MM.1S (cell line): Measurements from ENCODE around the gene HRH3.

Experiments used
- DNase-seq: peaks from one replicate; pipeline ENCODE4 v3.0.0-alpha.2; 2015
- H2AFZ ChIP-seq: fragments of 300-600 bp; sonication (generic); 2 replicates; pipeline ENCODE4 v1.6.0; 2016; ENCODE audit warnings: antibody characterized with exemption, low read length
- H3F3A ChIP-seq: fragments of 300-600 bp; sonication (generic); 2 replicates; pipeline ENCODE4 v1.6.1; 2016; ENCODE audit warnings: mild to moderate bottlenecking, antibody characterized with exemption, low read length, moderate library complexity, mixed read lengths; ENCODE audit not compliant: insufficient read depth
- H3K27ac ChIP-seq: fragments of 300-600 bp; sonication (generic); 2 replicates; pipeline ENCODE4 v1.5.1; 2016; ENCODE audit warnings: mild to moderate bottlenecking, low read length
- H3K27me3 ChIP-seq: fragments of 300-600 bp; sonication (generic); replicated peaks from 2 replicates; pipeline ENCODE4 v1.6.0; 2016; ENCODE audit warnings: low read length; ENCODE audit not compliant: insufficient read depth
- H3K36me3 ChIP-seq: fragments of 300-600 bp; sonication (generic); replicated peaks from 2 replicates; pipeline ENCODE4 v1.6.1; 2016; ENCODE audit warnings: mild to moderate bottlenecking, low read length, mixed read lengths; ENCODE audit not compliant: insufficient read depth
- H3K4me1 ChIP-seq: fragments of 300-600 bp; sonication (generic); 2 replicates; pipeline ENCODE4 v1.6.1; 2016; ENCODE audit warnings: low read length, mixed read lengths
- H3K4me2 ChIP-seq: fragments of 300-600 bp; sonication (generic); 2 replicates; pipeline ENCODE4 v1.6.0; 2016; ENCODE audit warnings: low read depth, low read length
- H3K4me3 ChIP-seq: fragments of 300-600 bp; sonication (generic); 2 replicates; pipeline ENCODE4 v1.5.1; 2016; ENCODE audit warnings: low read length, mixed read lengths
- H3K79me2 ChIP-seq: fragments of 300-600 bp; sonication (generic); 2 replicates; pipeline ENCODE4 v1.6.1; 2016; ENCODE audit warnings: mixed run types, low read length, mixed read lengths
- H3K9ac ChIP-seq: fragments of 300-600 bp; sonication (generic); 2 replicates; pipeline ENCODE4 v1.6.1; 2016; ENCODE audit warnings: low read length, mixed read lengths
- H3K9me2 ChIP-seq: fragments of 300-600 bp; sonication (generic); replicated peaks from 2 replicates; pipeline ENCODE4 v1.6.1; 2016; ENCODE audit warnings: mild to moderate bottlenecking, low read length, mixed read lengths; ENCODE audit not compliant: insufficient read depth
- H3K9me3 ChIP-seq: fragments of 300-600 bp; sonication (generic); replicated peaks from 2 replicates; pipeline ENCODE4 v1.6.1; 2016; ENCODE audit warnings: mild to moderate bottlenecking, low read length, mixed read lengths; ENCODE audit not compliant: insufficient read depth
- H4K20me1 ChIP-seq: fragments of 300-600 bp; sonication (generic); 2 replicates; pipeline ENCODE4 v1.6.1; 2016; ENCODE audit warnings: mild to moderate bottlenecking, low read length, moderate library complexity, mixed read lengths; ENCODE audit not compliant: insufficient read depth
- CTCF ChIP-seq: fragments of 300-600 bp; sonication (generic); IDR thresholded peaks from 2 replicates; pipeline ENCODE4 v1.5.1; 2016; ENCODE audit warnings: antibody characterized with exemption, low read length, mixed read lengths
- EZH2 ChIP-seq: fragments of 300-600 bp; sonication (generic); optimal IDR thresholded peaks from 2 replicates; pipeline ENCODE3; 2017; ENCODE audit warnings: low read depth, mild to moderate bottlenecking, antibody characterized with exemption, low read length, mixed read lengths
- EZH2phosphoT487 ChIP-seq: fragments of 300-600 bp; sonication (generic); IDR thresholded peaks from 2 replicates; pipeline ENCODE4 v1.6.1; 2018; ENCODE audit warnings: antibody characterized with exemption, low read length

Gene HRH3

GRCh38 chr20:62198931-62199330 is 21.1 kb downstream of the HRH3 start:
- H4K20me1 ChIP-seq = no peaks in the 10 kb centered on the region
- H3F3A ChIP-seq = no peaks in the 10 kb centered on the region
- H3K27ac ChIP-seq = no peak overlapping the region
- H3K4me3 ChIP-seq = no peak overlapping the region
- no peaks in the 10 kb centered on the region for H3K27me3 ChIP-seq
- no peak overlapping the region for H2AFZ ChIP-seq
- no peaks in the 10 kb centered on the region for H3K4me1 ChIP-seq
- no peaks in the 10 kb centered on the region; the same call in 1 of the 2 replicates for H3K36me3 ChIP-seq
- no peaks in the 10 kb centered on the region for H3K9me3 ChIP-seq
- no peaks in the 10 kb centered on the region for H3K79me2 ChIP-seq
- no peak overlapping the region for H3K9ac ChIP-seq
- no peaks in the 10 kb centered on the region for H3K9me2 ChIP-seq
- no peak overlapping the region for H3K4me2 ChIP-seq
- TF ChIP-seq EZH2 (no peak), CTCF (no peak), EZH2phosphoT487 (no peak)
- no peak for DNase-seq

- H3K4me2 ChIP-seq = no peak overlapping the region
Measured at GRCh38 chr20:62198496-62198895, 21.6 kb downstream of the HRH3 start.

GRCh38 chr20:62197801-62198200 is 22.3 kb downstream of the HRH3 start:
- H3K4me2 ChIP-seq = no peak overlapping the region
- peaks cover under 1% of the 10 kb centered on the region; the same call in 1 of the 2 replicates for H3K79me2 ChIP-seq
- H3K4me1 ChIP-seq = no peaks in the 10 kb centered on the region
- no peaks in the 10 kb centered on the region for H3K9me2 ChIP-seq
- H3K9ac ChIP-seq = no peak overlapping the region
- H3K27ac ChIP-seq = no peak overlapping the region
- no peaks in the 10 kb centered on the region for H3K9me3 ChIP-seq
- TF ChIP-seq EZH2phosphoT487 (no peak), CTCF (no peak), EZH2 (no peak)
- no peaks in the 10 kb centered on the region for H3K27me3 ChIP-seq
- no peak overlapping the region for H3K4me3 ChIP-seq
- H3K36me3 ChIP-seq = no peaks in the 10 kb centered on the region; the same call in 1 of the 2 replicates
- no peaks in the 10 kb centered on the region for H3F3A ChIP-seq
- H2AFZ ChIP-seq = no peak overlapping the region
- no peak for DNase-seq
- no peaks in the 10 kb centered on the region for H4K20me1 ChIP-seq

More at GRCh38 chr20:62198496-62198895, 21.6 kb downstream of the HRH3 start:
- no peak overlapping the region for H2AFZ ChIP-seq
- TF ChIP-seq EZH2phosphoT487 (no peak), CTCF (no peak), EZH2 (no peak)
- no peak overlapping the region for H3K9ac ChIP-seq
- H3K36me3 ChIP-seq = no peaks in the 10 kb centered on the region; the same call in 1 of the 2 replicates
- H3K4me3 ChIP-seq = no peak overlapping the region
- no peaks in the 10 kb centered on the region for H3K79me2 ChIP-seq
- no peaks in the 10 kb centered on the region for H3K9me2 ChIP-seq
- H3K27ac ChIP-seq = no peak overlapping the region
- H3F3A ChIP-seq = no peaks in the 10 kb centered on the region
- no peak for DNase-seq
- H4K20me1 ChIP-seq = no peaks in the 10 kb centered on the region
- H3K9me3 ChIP-seq = no peaks in the 10 kb centered on the region
- H3K27me3 ChIP-seq = no peaks in the 10 kb centered on the region
- H3K4me1 ChIP-seq = no peaks in the 10 kb centered on the region
